T-helper 2 cell treated with Interferon-gamma antibody and Interleukin-4, amounts not matched to agents 5 μg/mL and 100 μg/mL, for 36 hours (primary cell): ENCODE data around the gene TEX44.
"Not testable (repeated sequence)": the region's sequence is repeated elsewhere in the genome, so short reads cannot be mapped to it uniquely, and the experiment has no call there.

ENCODE experiments used
- DNase-seq: peaks from one replicate; pipeline ENCODE4 v3.0.0; 2021; ENCODE audit warnings: low spot score
- H3K27ac Mint-ChIP-seq: one replicate; pipeline ENCODE4 v1.8.0; 2021; ENCODE audit warnings: mild to moderate bottlenecking, mixed read lengths
- H3K27me3 Mint-ChIP-seq: one replicate; pipeline ENCODE4 v1.8.0; 2021; ENCODE audit warnings: low read depth, mixed read lengths
- H3K36me3 Mint-ChIP-seq: one replicate; pipeline ENCODE4 v1.8.0; 2021; ENCODE audit warnings: low read depth, mixed read lengths
- H3K4me1 Mint-ChIP-seq: one replicate; pipeline ENCODE4 v1.8.0; 2021; ENCODE audit warnings: low read depth, mixed read lengths
- H3K4me3 Mint-ChIP-seq: one replicate; pipeline ENCODE4 v1.8.0; 2022; ENCODE audit warnings: mild to moderate bottlenecking, moderate library complexity, mixed read lengths
- H3K9me3 Mint-ChIP-seq: one replicate; pipeline ENCODE4 v1.8.0; 2021; ENCODE audit warnings: mixed read lengths

The TEX44 gene

GRCh38 chr2:231592636-231593145, at the start of gene TEX44:
Gene TEX44, plus strand, starts transcription at chr2:231592864. Its CDS starts 88 bp downstream, at chr2:231592952.
- no peaks in the 10 kb centered on the region for H3K36me3 Mint-ChIP-seq
- no peaks in the 10 kb centered on the region for H3K9me3 Mint-ChIP-seq
- no peak within 1 kb of the TSS for H3K4me3 Mint-ChIP-seq
- no peak for DNase-seq
- H3K27ac Mint-ChIP-seq: no peak within 1 kb of the TSS
- H3K4me1 Mint-ChIP-seq: no peaks in the 10 kb centered on the region
- peaks cover 10% of the 10 kb centered on the region for H3K27me3 Mint-ChIP-seq

- DNase-seq: peak; percentile 87
- Mint-ChIP-seq H3K27ac (peak overlapping the region; percentile 99), H3K36me3 (peaks cover 40% of the 10 kb centered on the region), H3K4me1 (peaks cover 50% of the 10 kb centered on the region), H3K27me3 (peaks cover 2% of the 10 kb centered on the region), H3K4me3 (peak overlapping the region; percentile 93), H3K9me3 (peaks cover 28% of the 10 kb centered on the region)
Measured at GRCh38 chr2:231545105-231545902, 47.4 kb upstream of the TEX44 start.

- Mint-ChIP-seq H3K27ac (peak overlapping the region; percentile 99), H3K27me3 (peaks cover 2% of the 10 kb centered on the region), H3K4me1 (peaks cover 48% of the 10 kb centered on the region)
Measured at GRCh38 chr2:231546014-231546715, 46.5 kb upstream of the TEX44 start.

GRCh38 chr2:231547315-231548110, 45.2 kb upstream of the TEX44 start:
- DNase-seq: no peak
- H3K27ac Mint-ChIP-seq: no peak overlapping the region
- H3K4me1 Mint-ChIP-seq: peaks cover 39% of the 10 kb centered on the region
- peaks cover 2% of the 10 kb centered on the region for H3K27me3 Mint-ChIP-seq
- peaks cover 22% of the 10 kb centered on the region for H3K9me3 Mint-ChIP-seq
- no peak overlapping the region for H3K4me3 Mint-ChIP-seq
- H3K36me3 Mint-ChIP-seq: peaks cover 39% of the 10 kb centered on the region

More at GRCh38 chr2:231546014-231546715, 46.5 kb upstream of the TEX44 start:
- H3K4me3 Mint-ChIP-seq: peak overlapping the region; percentile 93
- peaks cover 41% of the 10 kb centered on the region for H3K36me3 Mint-ChIP-seq
- peaks cover 31% of the 10 kb centered on the region for H3K9me3 Mint-ChIP-seq
- DNase-seq: no peak

GRCh38 chr2:231548752-231549151, 43.9 kb upstream of the TEX44 start:
- DNase-seq: no peak
- peaks cover 38% of the 10 kb centered on the region for H3K4me1 Mint-ChIP-seq
- peak overlapping the region; percentile 60 for H3K27ac Mint-ChIP-seq
- H3K9me3 Mint-ChIP-seq: peaks cover 23% of the 10 kb centered on the region
- peaks cover 5% of the 10 kb centered on the region for H3K27me3 Mint-ChIP-seq
- H3K4me3 Mint-ChIP-seq: no peak overlapping the region
- H3K36me3 Mint-ChIP-seq: peaks cover 42% of the 10 kb centered on the region

GRCh38 chr2:231549446-231550239, 43.0 kb upstream of the TEX44 start:
- Mint-ChIP-seq H3K4me3 (no peak overlapping the region), H3K27ac (peak overlapping the region; percentile 56), H3K27me3 (peaks cover 5% of the 10 kb centered on the region), H3K9me3 (peaks cover 24% of the 10 kb centered on the region), H3K36me3 (peaks cover 43% of the 10 kb centered on the region), H3K4me1 (peaks cover 47% of the 10 kb centered on the region)
- DNase-seq: no peak

- Mint-ChIP-seq H3K9me3 (peaks cover 20% of the 10 kb centered on the region), H3K4me1 (peaks cover 45% of the 10 kb centered on the region), H3K4me3 (no peak overlapping the region), H3K36me3 (peaks cover 36% of the 10 kb centered on the region), H3K27me3 (peaks cover 5% of the 10 kb centered on the region), H3K27ac (no peak overlapping the region)
- DNase-seq: no peak
Measured at GRCh38 chr2:231552752-231553151, 39.9 kb upstream of the TEX44 start.

GRCh38 chr2:231554327-231554726, 38.3 kb upstream of the TEX44 start:
- Mint-ChIP-seq H3K36me3 (peaks cover 30% of the 10 kb centered on the region), H3K27me3 (peaks cover 5% of the 10 kb centered on the region), H3K4me1 (peaks cover 36% of the 10 kb centered on the region), H3K27ac (peak overlapping the region; percentile 91), H3K4me3 (peak overlapping the region; percentile 83), H3K9me3 (peaks cover 20% of the 10 kb centered on the region)
- DNase-seq: no peak

- Mint-ChIP-seq H3K4me1 (peaks cover 32% of the 10 kb centered on the region), H3K36me3 (peaks cover 25% of the 10 kb centered on the region), H3K9me3 (peaks cover 20% of the 10 kb centered on the region), H3K4me3 (peak overlapping the region; percentile 83), H3K27ac (peak overlapping the region; percentile 91), H3K27me3 (peaks cover 5% of the 10 kb centered on the region)
- no peak for DNase-seq
Measured at GRCh38 chr2:231554748-231555545, 37.7 kb upstream of the TEX44 start.

- not testable (repeated sequence) for H3K27ac Mint-ChIP-seq, DNase-seq, H3K27me3 Mint-ChIP-seq, H3K4me3 Mint-ChIP-seq
- peaks cover 13% of the 10 kb centered on the region for H3K9me3 Mint-ChIP-seq
- peaks cover 19% of the 10 kb centered on the region for H3K36me3 Mint-ChIP-seq
- H3K4me1 Mint-ChIP-seq: peaks cover 30% of the 10 kb centered on the region
Measured at GRCh38 chr2:231556496-231556895, 36.2 kb upstream of the TEX44 start.

- H3K9me3 Mint-ChIP-seq: peaks cover 13% of the 10 kb centered on the region
- H3K4me3 Mint-ChIP-seq: no peak overlapping the region
- no peak overlapping the region for H3K27ac Mint-ChIP-seq
Measured at GRCh38 chr2:231556981-231557380, 35.7 kb upstream of the TEX44 start.

GRCh38 chr2:231557571-231558217, 35.0 kb upstream of the TEX44 start:
- Mint-ChIP-seq H3K27ac (peak overlapping the region; percentile 22), H3K4me3 (no peak overlapping the region)
- DNase-seq: peak; percentile 51

More at GRCh38 chr2:231556981-231557380, 35.7 kb upstream of the TEX44 start:
- peaks cover 30% of the 10 kb centered on the region for H3K4me1 Mint-ChIP-seq
- DNase-seq: no peak
- peaks cover 5% of the 10 kb centered on the region for H3K27me3 Mint-ChIP-seq
- peaks cover 18% of the 10 kb centered on the region for H3K36me3 Mint-ChIP-seq

More at GRCh38 chr2:231557571-231558217, 35.0 kb upstream of the TEX44 start:
- peaks cover 16% of the 10 kb centered on the region for H3K36me3 Mint-ChIP-seq
- H3K27me3 Mint-ChIP-seq: peaks cover 4% of the 10 kb centered on the region
- H3K4me1 Mint-ChIP-seq: peaks cover 30% of the 10 kb centered on the region
- H3K9me3 Mint-ChIP-seq: peaks cover 11% of the 10 kb centered on the region
